HG03558 (cell line): ENCODE data around the gene ATXN1.
"Not testable (repeated sequence)": the region's sequence is repeated elsewhere in the genome, so short reads cannot be mapped to it uniquely, and the experiment has no call there.

ENCODE experiments used
- ATAC-seq: cut with Tn5 transposase; IDR thresholded peaks from one replicate; pipeline ENCODE4 v1.9.1; 2021; ENCODE audit warnings: moderate number of reproducible peaks; ENCODE audit not compliant: unreplicated experiment; ENCODE audit errors: extremely low read depth

ATXN1 gene

DNA sequence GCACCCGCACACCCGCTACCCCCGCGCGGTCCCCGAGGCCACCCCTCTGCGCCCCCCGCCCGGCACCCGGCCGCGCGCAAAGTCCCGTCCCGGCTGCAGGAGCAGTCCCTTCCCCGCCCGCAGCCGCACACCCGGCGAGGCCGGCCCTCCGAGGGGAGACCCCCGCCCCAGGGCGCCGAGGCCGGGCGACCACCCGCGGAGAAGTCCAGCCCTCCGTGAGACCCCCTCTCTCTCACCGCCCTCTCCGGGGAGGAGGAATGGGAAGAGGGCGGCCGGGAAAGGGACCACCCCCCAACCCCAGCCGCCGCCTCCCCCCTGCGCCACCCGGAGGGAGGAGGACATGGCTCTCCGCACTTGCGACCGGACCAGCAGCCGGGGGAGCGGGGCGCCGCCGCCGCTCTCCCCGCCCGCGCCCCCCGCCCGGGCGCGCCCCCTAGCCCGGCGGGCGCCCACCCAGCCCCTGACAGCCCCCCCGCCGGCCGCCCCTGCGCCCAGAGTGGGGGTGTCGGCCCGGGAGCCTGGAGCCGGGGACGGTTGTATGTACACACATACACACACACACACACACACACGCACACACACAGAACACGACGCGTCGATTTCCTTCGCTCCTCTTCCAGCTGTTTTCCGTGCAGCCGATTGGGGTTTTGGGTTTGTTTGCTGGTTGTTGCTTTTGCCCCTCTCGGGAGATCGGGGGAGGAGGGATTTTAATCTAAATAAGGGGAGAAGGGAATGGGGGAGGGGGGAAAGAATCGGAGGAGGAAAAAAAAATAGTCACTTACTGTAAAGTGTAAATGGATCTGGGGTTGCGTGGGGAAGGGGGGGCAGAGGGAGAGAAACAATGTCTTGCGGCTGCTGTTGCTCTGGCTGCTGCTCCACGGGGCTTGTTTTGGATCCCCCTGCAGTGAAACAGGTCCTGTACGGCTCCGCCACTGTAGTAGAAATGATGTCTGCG is at the start of gene ATXN1:
TSS of gene ATXN1 (minus strand) at position 945 of the 955 bp plus-strand sequence.
- ATAC-seq, result no peak

GRCh38 chr6:16810411-16810810 is 49.2 kb upstream of the ATXN1 start:
- ATAC-seq, result no peak

- no peak for ATAC-seq
Observed at GRCh38 chr6:16809753-16810358, 48.6 kb upstream of the ATXN1 start.

GRCh38 chr6:16807956-16808355 is 46.7 kb upstream of the ATXN1 start:
- ATAC-seq, result no peak

DNA sequence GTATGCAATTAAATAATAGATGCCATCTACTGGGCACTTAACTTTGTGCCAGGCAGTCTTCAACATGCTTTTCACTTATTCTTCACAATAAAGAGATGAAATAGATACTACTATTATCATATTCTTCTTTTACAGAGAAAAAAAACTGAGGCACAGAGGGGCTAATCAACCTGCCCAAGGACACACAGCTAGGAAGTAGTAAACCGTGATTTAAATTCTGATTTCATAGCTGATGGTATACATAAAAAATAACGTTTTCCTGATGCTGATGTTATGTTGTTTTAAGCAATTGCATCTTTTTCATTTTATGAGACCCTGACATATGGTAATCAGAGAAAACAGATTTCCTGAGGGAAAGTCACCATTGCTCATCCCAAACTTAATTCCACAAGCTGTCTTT is 45.1 kb upstream of the ATXN1 start:
- ATAC-seq, result no peak

DNA sequence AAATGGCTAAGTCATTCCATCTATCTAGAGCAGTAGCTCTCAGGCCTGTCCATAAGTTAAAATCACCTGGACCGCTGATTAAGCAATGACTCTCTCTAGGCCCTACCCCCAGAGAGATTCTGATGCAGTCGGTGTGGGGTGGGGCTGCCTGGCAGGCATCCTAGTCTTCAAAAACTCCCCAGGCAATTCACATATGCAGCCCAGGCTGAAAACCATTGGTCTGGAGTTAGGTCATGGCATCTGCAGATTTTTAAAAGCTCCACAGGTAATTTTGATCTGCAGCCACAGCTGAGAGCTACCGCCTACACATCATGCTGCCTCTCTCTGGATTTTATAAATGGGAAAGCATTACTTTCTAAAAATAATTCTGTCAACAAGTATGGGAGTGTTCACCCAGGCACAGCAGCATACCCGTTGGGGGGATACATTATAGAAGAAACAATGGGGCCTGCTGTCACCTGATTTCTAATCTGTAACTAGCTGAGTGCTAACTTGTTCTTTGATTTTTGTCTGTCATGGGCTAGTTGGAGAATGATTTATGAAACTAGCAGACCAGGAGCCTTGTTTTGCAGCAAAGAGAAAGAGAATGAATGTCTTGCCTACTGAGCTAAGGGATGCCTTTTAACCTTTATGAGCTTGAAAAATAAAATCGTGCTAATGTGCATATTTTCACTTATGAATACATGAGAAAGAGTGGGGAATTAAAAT is 44.1 kb upstream of the ATXN1 start:
- no peak for ATAC-seq

GRCh38 chr6:16804546-16805242 is 43.4 kb upstream of the ATXN1 start:
- ATAC-seq, result no peak

- ATAC-seq, result no peak
Observed at GRCh38 chr6:16803294-16804200, 42.3 kb upstream of the ATXN1 start.

DNA sequence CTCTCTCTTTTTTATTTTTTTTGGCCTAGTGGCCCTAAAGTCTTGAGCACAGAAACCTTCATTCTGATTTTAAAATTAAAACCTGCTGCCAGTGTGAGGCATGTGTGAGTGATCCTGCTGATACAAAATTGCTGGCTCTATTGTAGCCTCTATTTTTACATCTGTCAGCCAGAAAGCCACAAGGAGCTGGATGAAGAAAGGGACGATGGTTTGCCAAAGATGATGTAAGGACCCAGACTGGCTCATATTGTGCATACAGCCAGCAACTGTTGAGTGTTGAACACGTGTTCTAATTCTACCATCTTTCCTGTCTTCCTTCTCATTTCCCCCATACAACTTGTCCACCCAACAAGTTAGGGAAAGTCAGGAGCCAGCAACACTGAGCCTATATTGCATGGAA is 40.8 kb upstream of the ATXN1 start:
- no peak for ATAC-seq

- no peak for ATAC-seq
Observed at GRCh38 chr6:16800942-16801341, 39.7 kb upstream of the ATXN1 start.

GRCh38 chr6:16800341-16800740 is 39.1 kb upstream of the ATXN1 start:
- no peak for ATAC-seq

- no peak for ATAC-seq
Observed at GRCh38 chr6:16799279-16800193, 38.3 kb upstream of the ATXN1 start.

DNA sequence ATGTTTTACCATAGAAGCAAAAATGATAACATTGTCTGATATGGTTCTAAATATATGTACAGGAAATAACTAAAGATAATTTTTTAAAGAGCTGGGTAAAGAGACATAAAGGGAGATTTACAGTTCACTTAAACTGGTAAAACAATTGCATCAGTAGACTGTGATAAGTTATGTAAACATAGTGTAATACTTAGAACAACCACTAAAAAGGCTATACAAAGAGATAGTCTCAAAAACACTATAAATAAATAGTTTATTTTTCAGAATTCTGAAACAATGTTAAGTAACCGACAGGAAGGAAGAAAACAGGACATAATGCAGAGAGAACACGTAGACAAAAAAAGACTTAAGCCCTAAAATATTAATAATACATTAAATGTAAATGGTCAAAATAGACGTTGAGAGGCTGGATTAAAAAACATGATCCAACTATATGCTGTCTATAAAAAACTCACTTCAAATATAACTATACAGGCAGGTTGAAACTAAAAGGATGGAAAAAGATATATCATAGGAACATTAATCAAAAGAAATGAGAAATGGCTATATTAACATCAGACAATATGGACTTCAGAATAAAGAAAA is 32.7 kb upstream of the ATXN1 start:
- ATAC-seq, result no peak

DNA sequence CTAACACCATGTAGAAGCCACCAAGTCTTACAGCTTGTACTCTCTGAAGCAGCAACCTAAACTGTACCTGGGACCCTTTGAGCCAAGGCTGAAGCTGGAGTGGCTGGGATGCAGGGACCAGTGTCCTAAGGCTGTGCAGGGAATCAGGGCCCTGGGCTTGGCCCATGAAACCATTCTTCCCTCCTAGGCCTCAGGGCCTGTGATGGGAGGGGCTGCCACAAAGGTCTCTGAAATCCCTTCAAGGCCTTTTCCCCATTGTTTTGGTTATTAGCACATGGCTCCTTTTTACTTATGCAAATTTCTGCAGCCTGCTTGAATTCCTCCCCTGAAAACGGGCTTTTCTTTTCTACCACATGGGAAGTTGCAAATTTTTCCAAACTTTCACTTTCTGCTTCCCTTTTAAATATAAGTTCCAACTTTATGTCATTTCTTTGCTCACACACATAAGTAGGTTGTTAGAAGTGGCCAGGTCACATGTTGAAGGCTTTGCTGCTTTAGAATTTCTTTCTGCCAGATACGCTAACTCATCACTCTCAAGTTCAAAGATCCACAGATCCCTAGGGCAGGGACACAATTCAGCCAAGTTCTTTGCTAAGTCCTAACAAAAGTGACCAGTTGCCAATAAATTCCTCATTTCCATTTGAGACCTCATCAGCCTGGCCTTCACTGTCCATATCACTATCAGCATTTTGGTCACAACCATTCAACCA is 28.2 kb upstream of the ATXN1 start:
- ATAC-seq, result no peak

DNA sequence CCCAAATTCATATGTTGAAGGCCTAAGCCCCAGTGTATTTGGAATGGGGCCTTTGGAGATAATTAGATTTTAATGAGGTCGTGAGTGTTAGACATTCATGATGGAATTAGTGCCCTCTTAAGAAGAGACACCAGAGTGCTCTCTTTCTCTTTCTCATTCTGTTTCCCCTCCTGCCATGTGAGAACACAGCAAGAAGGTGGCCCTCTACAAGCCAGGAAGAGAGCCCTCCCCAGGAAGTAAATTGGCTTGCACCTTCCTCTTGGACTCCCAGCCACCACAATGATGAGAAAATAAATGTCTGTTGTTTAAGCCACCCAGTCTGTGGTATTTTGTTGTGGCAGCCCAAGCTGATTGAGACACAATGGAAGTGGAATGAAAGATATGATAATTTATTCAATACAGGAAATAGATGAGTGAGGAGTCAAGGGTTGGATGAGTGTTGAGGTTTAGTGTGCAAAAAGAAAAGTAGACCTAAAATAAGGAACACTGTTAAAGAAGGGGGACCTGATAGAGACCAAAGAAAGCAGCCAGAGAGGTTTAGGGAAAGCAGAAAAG is 25.9 kb upstream of the ATXN1 start:
- no peak for ATAC-seq

DNA sequence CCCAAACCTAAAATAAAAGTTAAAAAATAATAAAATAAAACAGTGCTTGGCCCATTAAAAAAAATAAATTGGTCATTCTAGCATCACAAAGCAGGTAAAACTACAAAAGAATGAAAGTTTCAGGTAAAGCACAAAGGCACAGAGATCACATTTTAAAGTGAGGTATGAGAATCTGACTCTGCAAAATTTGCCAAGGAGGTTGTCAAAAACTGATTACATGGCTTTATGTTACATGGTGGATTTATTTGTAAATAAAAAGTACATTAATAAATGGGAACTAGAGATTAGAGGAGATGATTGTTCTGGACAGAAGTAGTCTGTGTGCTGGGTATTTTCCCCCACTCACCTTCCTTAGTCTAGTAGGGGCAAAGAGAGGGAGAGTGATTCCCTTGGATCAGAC is 24.2 kb upstream of the ATXN1 start:
- ATAC-seq, result no peak

DNA sequence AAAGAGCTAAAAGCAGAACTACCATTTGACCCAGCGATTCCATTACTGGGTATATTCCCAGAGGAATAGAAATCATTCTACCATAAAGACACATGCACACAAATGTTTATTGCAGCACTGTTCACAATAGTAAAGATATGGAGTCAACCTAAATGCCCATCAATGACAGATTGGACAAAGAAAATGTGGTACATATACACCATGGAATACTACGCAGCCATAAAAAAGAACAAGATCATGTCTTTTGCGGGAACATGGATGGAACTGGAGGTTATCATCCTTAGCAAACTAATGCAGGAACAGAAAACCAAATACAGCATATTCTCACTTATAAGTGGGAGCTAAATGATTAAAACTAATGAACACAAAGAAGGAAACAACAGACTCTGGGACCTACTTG is 23.7 kb upstream of the ATXN1 start:
- ATAC-seq, result not testable (repeated sequence)
